Fibroblast of skin of left quadriceps (primary cell): ENCODE results near the gene HAUS7.

Source experiments
- DNase-seq, 2 experiments: peaks; one replicate each; pipeline ENCODE4 v3.0.0-alpha.2; 2013; ENCODE audit warnings: low read depth in 2 of 2

HAUS7 gene

GRCh38 chrX:153439977-153440376 lies 30.4 kb downstream of the HAUS7 start:
- no peak for DNase-seq

- peak in 1 of 2 experiments; percentile 3 for DNase-seq
These were observed 31.8 kb downstream of the HAUS7 start for GRCh38 chrX:153438532-153438931.

GRCh38 chrX:153435845-153436244 lies 34.5 kb downstream of the HAUS7 start:
- no peak for DNase-seq

GRCh38 chrX:153434801-153435200 lies 35.6 kb downstream of the HAUS7 start:
- DNase-seq, result no peak

- no peak for DNase-seq
These were observed 36.5 kb downstream of the HAUS7 start for GRCh38 chrX:153433781-153434285.

- DNase-seq, result no peak
These were observed 37.2 kb downstream of the HAUS7 start for GRCh38 chrX:153433161-153433680.

- DNase-seq, result no peak
These were observed 39.6 kb downstream of the HAUS7 start for GRCh38 chrX:153430796-153431195.

- DNase-seq, result no peak
These were observed 44.2 kb downstream of the HAUS7 start for GRCh38 chrX:153426204-153426603.

- DNase-seq, result no peak
These were observed 46.7 kb downstream of the HAUS7 start for GRCh38 chrX:153423652-153424051.

- no peak for DNase-seq
These were observed 48.5 kb downstream of the HAUS7 start for GRCh38 chrX:153421856-153422255.

- DNase-seq, result no peak
These were observed 49.4 kb downstream of the HAUS7 start for GRCh38 chrX:153420851-153421599.

- no peak for DNase-seq
These were observed 52.7 kb downstream of the HAUS7 start for GRCh38 chrX:153417637-153418036.

- no peak for DNase-seq
These were observed 53.5 kb downstream of the HAUS7 start for GRCh38 chrX:153416781-153417450.

- no peak for DNase-seq
These were observed 55.4 kb downstream of the HAUS7 start for GRCh38 chrX:153414856-153415510.

GRCh38 chrX:153413731-153414130 lies 56.6 kb downstream of the HAUS7 start:
- DNase-seq, result no peak

GRCh38 chrX:153412746-153413720 lies 57.3 kb downstream of the HAUS7 start:
- DNase-seq, result no peak

- DNase-seq, result no peak
These were observed 58.3 kb downstream of the HAUS7 start for GRCh38 chrX:153411988-153412574.

- DNase-seq, result no peak
These were observed 59.0 kb downstream of the HAUS7 start, which contains the start of gene ZFP92 for GRCh38 chrX:153411255-153411987. Gene ZFP92 (plus strand): TSS chrX:153411472. CDS start chrX:153418323, 6,851 bp downstream.

- no peak for DNase-seq
These were observed 59.5 kb downstream of the HAUS7 start for GRCh38 chrX:153410888-153411254.

GRCh38 chrX:153410373-153410772 lies 60.0 kb downstream of the HAUS7 start:
- DNase-seq, result no peak
